HepG2 (cell line): Measurements from ENCODE around the gene KSR1. TPM values are rescaled to one million over a fixed set of nuclear protein-coding genes. Genes with fewer than 3 reads are reported as not detected.

Experiments used
- ATAC-seq: fragments of 200-7000 bp; cut with Tn5 transposase; 3 replicates; pipeline ENCODE4 v1.9.1; 2020; ENCODE audit warnings: mild to moderate bottlenecking, moderate library complexity
- BruUV-seq: library from RNA; stranded (reverse); fragments of 400-500 nt; replicated peaks from 2 replicates; lab custom pipeline; 2021; lab: Mats Ljungman, UMichigan
- CTCF ChIA-PET: fragments of 300-600 bp; formaldehyde crosslinking; extraction: SDS; loops from one replicate; lab custom pipeline; 2021; ENCODE audit warnings: low total read pairs, inconsistent platforms, low intra/inter-chr PET ratio; lab: Yijun Ruan, JAX
- POLR2A ChIA-PET: fragments of 350-600 bp; sonication (Branson Sonifier 250); formaldehyde crosslinking; loops from one replicate; lab custom pipeline; 2020; ENCODE audit warnings: antibody characterized with exemption, inconsistent platforms; lab: Yijun Ruan, JAX
- DNase-seq: peaks from one replicate; pipeline ENCODE4 v3.0.0-alpha.2; 2015; ENCODE audit warnings: low spot score
- FAIRE-seq: peaks from 3 replicates; lab custom pipeline; 2011; peaks lifted over from hg19 to GRCh38; lab: Jason Lieb, UNC
- H2AFZ ChIP-seq: one replicate; pipeline ENCODE4 v1.6.1; 2011; ENCODE audit warnings: low read length, inconsistent platforms
- H3K27ac ChIP-seq: fragments of 300-600 bp; 3 replicates; pipeline ENCODE4 v1.8.0; 2011; ENCODE audit warnings: mixed run types, mild to moderate bottlenecking, mixed read lengths, low read length, inconsistent platforms; ENCODE audit not compliant: insufficient read depth; ENCODE audit errors: extremely low read length
- H3K27me3 ChIP-seq, 2 experiments: fragments of 200-600 bp in 1 of 2; 2 replicates in 1 of 2; 3 replicates in 1 of 2; pipeline versions ENCODE4 v1.6.0 to v1.8.0; 2011; ENCODE audit warnings: low read length in 2 of 2, mild to moderate bottlenecking in 2 of 2, moderate library complexity in 2 of 2, inconsistent platforms in 1 of 2; ENCODE audit not compliant: insufficient read depth in 2 of 2, control insufficient read depth in 1 of 2
- H3K36me3 ChIP-seq, 2 experiments: fragments of 200-600 bp in 1 of 2; replicated peaks in 1 of 2; 2 replicates in 1 of 2; 3 replicates in 1 of 2; pipeline versions ENCODE4 v1.5.1 to v1.8.0; 2011; ENCODE audit warnings: low read length in 2 of 2, inconsistent platforms in 1 of 2; ENCODE audit not compliant: insufficient read depth in 2 of 2, control insufficient read depth in 1 of 2
- H3K4me1 ChIP-seq: 2 replicates; pipeline ENCODE4 v1.5.1; 2012; ENCODE audit warnings: low read length, inconsistent platforms; ENCODE audit not compliant: insufficient read depth
- H3K4me2 ChIP-seq: 2 replicates; pipeline ENCODE4 v1.6.0; 2011; ENCODE audit warnings: low read depth, low read length, inconsistent platforms
- H3K4me3 ChIP-seq, 3 experiments: fragments of 200-600 bp in 1 of 3; sonication (generic), shearing (Covaris generic) in 1 of 3; replicated peaks in 1 of 3; 2 replicates each; pipeline ENCODE4 v1.5.1; 2011 to 2016; ENCODE audit warnings: low read length in 3 of 3, inconsistent platforms in 2 of 3, low read depth in 2 of 3, mild to moderate bottlenecking in 2 of 3, control low read depth in 1 of 3, mixed read lengths in 1 of 3; ENCODE audit not compliant: insufficient read depth in 1 of 3
- H3K79me2 ChIP-seq: one replicate; pipeline ENCODE4 v1.6.1; 2011; ENCODE audit warnings: low read length, inconsistent platforms; ENCODE audit not compliant: insufficient read depth
- H3K9ac ChIP-seq: 2 replicates; pipeline ENCODE4 v1.6.0; 2011; ENCODE audit warnings: mild to moderate bottlenecking, low read depth, low read length, inconsistent platforms; ENCODE audit not compliant: insufficient read depth
- H3K9me3 ChIP-seq: 2 replicates; pipeline ENCODE4 v1.5.1; 2012; ENCODE audit warnings: mild to moderate bottlenecking, low read length
- H4K20me1 ChIP-seq: 2 replicates; pipeline ENCODE4 v1.6.0; 2011; ENCODE audit warnings: inconsistent platforms, mild to moderate bottlenecking, low read length, moderate library complexity; ENCODE audit not compliant: insufficient read depth
- ARHGAP35 ChIP-seq: sonication (generic); formaldehyde crosslinking; IDR thresholded peaks from 2 replicates; pipeline ENCODE4 v1.9.0; 2022; ENCODE audit warnings: mild to moderate bottlenecking, inconsistent platforms, moderate library complexity, missing genetic modification reagents, borderline replicate concordance
- BHLHE40 ChIP-seq: IDR thresholded peaks from 2 replicates; pipeline ENCODE4 v1.6.1; 2011; ENCODE audit warnings: low read length, improper control_type of control experiment
- CEBPG ChIP-seq: IDR thresholded peaks from 2 replicates; pipeline ENCODE4 v1.6.1; 2016
- MAFK ChIP-seq, 2 experiments: IDR thresholded peaks in 1 of 2; conservative IDR thresholded peaks in 1 of 2; 2 replicates each; pipeline ENCODE4 v1.6.1; 2011; ENCODE audit warnings: improper control_type of control experiment in 2 of 2, low read length in 2 of 2
- MIER2 ChIP-seq: IDR thresholded peaks from 2 replicates; pipeline ENCODE4 v1.6.1; 2016; ENCODE audit warnings: missing biosample characterization, missing genetic modification reagents
- RFX1 ChIP-seq: fragments of 450-650 bp; IDR thresholded peaks from 2 replicates; pipeline ENCODE4 v1.6.1; 2017
- SMARCE1 ChIP-seq: fragments of 450-650 bp; IDR thresholded peaks from 2 replicates; pipeline ENCODE4 v1.6.1; 2017; ENCODE audit warnings: borderline replicate concordance
- SUZ12 ChIP-seq: fragments of 150-350 bp; IDR thresholded peaks from 2 replicates; pipeline ENCODE4 v1.6.1; 2014; ENCODE audit warnings: low read depth, low read length
- TEAD3 ChIP-seq: optimal IDR thresholded peaks from 2 replicates; pipeline ENCODE3; 2016; ENCODE audit warnings: borderline replicate concordance
- ZNF335 ChIP-seq: sonication (generic); formaldehyde crosslinking; IDR thresholded peaks from 2 replicates; pipeline ENCODE4 v1.4.0; 2020; ENCODE audit warnings: missing genetic modification reagents
- ZNF558 ChIP-seq: sonication (generic); formaldehyde crosslinking; IDR thresholded peaks from 2 replicates; pipeline ENCODE4 v1.9.0; 2022; ENCODE audit warnings: mild to moderate bottlenecking, missing genetic modification reagents, borderline replicate concordance
- WGBS: methylation state at CpG from one replicate; pipeline ENCODE4 v1.1.6; 2017; ENCODE audit warnings: low lambda C conversion rate; 5-methylcytosine and 5-hydroxymethylcytosine counted together
- in situ Hi-C: cut with HindIII; loops from 2 replicates; pipeline ENCODE4 v1.10.0; 2017; ENCODE audit warnings: low pct_unique_long_range_greater_than_20kb; ENCODE audit not compliant: extremely low pct_ligation_motif_present
- intact Hi-C: fragments of 100-400 bp; cut with micrococcal nuclease; formaldehyde crosslinking; loops from one replicate; pipeline ENCODE4 v1.10.0; 2022; ENCODE audit not compliant: unreplicated experiment
- polyA plus RNA-seq, 8 experiments: library from polyadenylated mRNA; depleted of rRNA in 3 of 8; stranded (reverse) in 7 of 8; unstranded in 1 of 8; fragments of >200 nt; fragmentation: Illumina TruSeq in 4 of 8; extraction: Trizol in 4 of 8; gene quantifications; 2 replicates each; pipeline versions ENCODE4 v1.2.1 to v1.2.3, GENCODE V29; 2011 to 2016; ENCODE audit warnings: low read depth in 4 of 8, missing spikeins in 1 of 8, mixed read lengths in 1 of 8; ENCODE audit not compliant: insufficient read depth in 1 of 8
- total RNA-seq, 5 experiments: library from RNA; depleted of rRNA; stranded (reverse); fragments of >200 nt; fragmentation: Illumina TruSeq; extraction: Trizol; gene quantifications; 2 replicates each; pipeline ENCODE4 v1.2.3, GENCODE V29; 2016; ENCODE audit warnings: low read depth in 1 of 5
- TF ChIP-seq, protein P1 (sequence below): sonication (generic); formaldehyde crosslinking; IDR thresholded peaks from 2 replicates; pipeline ENCODE4 v1.8.1; 2023; ENCODE audit warnings: mild to moderate bottlenecking, inconsistent platforms, moderate library complexity, missing genetic modification reagents, borderline replicate concordance

KSR1 gene
- total and polyA plus RNA-seq, 2 of the 13 experiments (the other 11 are each of a cell fraction or from before 2014, with no cell fraction given): 10.1 to 16.6 TPM

DNA sequence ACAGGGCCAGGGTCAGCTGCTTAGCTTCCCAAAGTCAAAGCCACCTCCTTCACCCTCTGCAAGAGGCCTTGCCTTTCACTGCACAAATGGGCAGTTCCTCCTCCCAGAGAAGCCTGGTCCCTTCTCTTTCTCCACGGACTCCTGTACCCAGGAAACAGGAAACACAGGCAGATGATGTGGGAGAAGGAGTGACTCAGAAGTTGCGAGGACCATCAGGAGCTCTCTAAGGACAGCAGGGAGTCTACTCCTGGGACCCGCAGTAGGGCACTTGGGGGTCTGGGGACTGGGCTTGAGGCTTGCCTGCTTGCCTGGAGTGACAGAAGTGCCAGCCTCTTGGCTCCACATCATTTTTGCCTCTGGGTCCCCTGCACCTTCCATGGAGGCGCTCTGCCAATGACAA, 47.4 kb upstream of the KSR1 start:
- no peak overlapping the region for H3K4me2 ChIP-seq
- ATAC-seq (no peak), FAIRE-seq (no peak), DNase-seq (no peak)
- H2AFZ ChIP-seq: no peak overlapping the region
- intact Hi-C loops: no loop called here
- 23% methylated on average over 3 of the region's 4 CpGs for WGBS
- no peak overlapping the region for H3K9ac ChIP-seq
- in situ Hi-C loops: no loop called here
- no peaks in the 10 kb centered on the region for H3K79me2 ChIP-seq
- H3K27me3 ChIP-seq: peaks cover 1 to 12% of the 10 kb centered on the region in 2 experiments; a peak in 3 of 5 replicates
- TF ChIP-seq ARHGAP35: no peak
- TF ChIP-seq MAFK (conservative IDR thresholded peaks at IDR 0.05 in 1 of 2, IDR thresholded peaks at IDR 0.05 in 1 of 2; ENCODE audit: low read length in 2 of 2): no peak
- no peak for TF ChIP-seq SMARCE1
- TF ChIP-seq, protein P1, sequence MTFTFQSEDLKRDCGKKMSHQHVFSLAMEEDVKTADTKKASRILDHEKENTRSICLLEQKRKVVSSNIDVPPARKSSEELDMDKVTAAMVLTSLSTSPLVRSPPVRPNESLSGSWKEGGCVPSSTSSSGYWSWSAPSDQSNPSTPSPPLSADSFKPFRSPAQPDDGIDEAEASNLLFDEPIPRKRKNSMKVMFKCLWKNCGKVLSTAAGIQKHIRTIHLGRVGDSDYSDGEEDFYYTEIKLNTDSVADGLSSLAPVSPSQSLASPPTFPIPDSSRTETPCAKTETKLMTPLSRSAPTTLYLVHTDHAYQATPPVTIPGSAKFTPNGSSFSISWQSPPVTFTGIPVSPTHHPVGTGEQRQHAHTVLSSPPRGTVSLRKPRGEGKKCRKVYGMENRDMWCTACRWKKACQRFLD (CRISPR knock-in tag): no peak
- no peak for TF ChIP-seq BHLHE40
- no peak for TF ChIP-seq RFX1
- TF ChIP-seq SUZ12: no peak
- TF ChIP-seq CEBPG: no peak
- no peak for TF ChIP-seq ZNF335 (CRISPR knock-in tag)
- TF ChIP-seq ZNF558: no peak
- no peak for TF ChIP-seq MIER2 (CRISPR knock-in tag)
- TF ChIP-seq TEAD3 (CRISPR knock-in tag): no peak
- H3K9me3 ChIP-seq: no peaks in the 10 kb centered on the region
- BruUV-seq: no TSS peak
- H3K4me1 ChIP-seq: peaks cover 15% of the 10 kb centered on the region
- ChIA-PET CTCF (no interaction called here), POLR2A (no interaction called here)
- no peak overlapping the region for H3K27ac ChIP-seq
- H3K4me3 ChIP-seq: no peak overlapping the region
- no peaks in the 10 kb centered on the region for H4K20me1 ChIP-seq
- H3K36me3 ChIP-seq: no peaks in the 10 kb centered on the region
